ENCODE data around the gene POLE2. TPM values are rescaled to one million over a fixed set of nuclear protein-coding genes. Genes with fewer than 3 reads are reported as not detected.

POLE2 gene
- total RNA-seq, 1 experiment from 2014 or later, result 24.5 TPM

DNA sequence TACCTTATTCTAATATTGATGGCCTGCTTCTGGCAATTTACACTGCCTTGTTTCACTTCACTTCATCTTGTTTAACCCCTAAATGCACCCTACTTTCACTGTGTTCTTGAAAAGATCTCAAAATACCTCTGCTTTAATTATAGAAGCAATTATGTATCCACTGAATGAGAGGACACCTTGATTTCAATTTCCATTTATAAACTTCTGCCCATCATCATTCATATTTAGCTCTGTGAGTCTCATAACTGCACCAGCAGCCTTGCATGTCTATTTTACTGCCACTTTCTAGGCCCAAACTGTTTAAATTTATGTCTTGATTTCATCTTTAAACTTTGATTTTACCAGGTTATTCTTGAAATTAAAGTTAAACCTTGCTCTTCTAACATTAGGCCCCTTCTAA, 45.9 kb downstream of the POLE2 start:
- no peaks in the 10 kb centered on the region for H3K9me3 ChIP-seq (ENCODE audit: control insufficient read depth in 1 of 2, insufficient read depth in 1 of 2, low read depth in 1 of 2, low read length in 2 of 2)
- peaks cover 2 to 10% of the 10 kb centered on the region in 2 experiments; a peak in 2 of 4 replicates for H3K36me3 ChIP-seq (ENCODE audit: control insufficient read depth in 1 of 2, insufficient read depth in 2 of 2, low read length in 2 of 2)
- ChIA-PET CTCF (no interaction called here), RAD21 (ENCODE audit: low non-redundant PET in 1 of 2, low total read pairs in 2 of 2, uncharacterized antibody in 2 of 2, unreplicated experiment in 2 of 2) (no interaction called here), POLR2A (no interaction called here)
- TF ChIP-seq, protein P1, sequence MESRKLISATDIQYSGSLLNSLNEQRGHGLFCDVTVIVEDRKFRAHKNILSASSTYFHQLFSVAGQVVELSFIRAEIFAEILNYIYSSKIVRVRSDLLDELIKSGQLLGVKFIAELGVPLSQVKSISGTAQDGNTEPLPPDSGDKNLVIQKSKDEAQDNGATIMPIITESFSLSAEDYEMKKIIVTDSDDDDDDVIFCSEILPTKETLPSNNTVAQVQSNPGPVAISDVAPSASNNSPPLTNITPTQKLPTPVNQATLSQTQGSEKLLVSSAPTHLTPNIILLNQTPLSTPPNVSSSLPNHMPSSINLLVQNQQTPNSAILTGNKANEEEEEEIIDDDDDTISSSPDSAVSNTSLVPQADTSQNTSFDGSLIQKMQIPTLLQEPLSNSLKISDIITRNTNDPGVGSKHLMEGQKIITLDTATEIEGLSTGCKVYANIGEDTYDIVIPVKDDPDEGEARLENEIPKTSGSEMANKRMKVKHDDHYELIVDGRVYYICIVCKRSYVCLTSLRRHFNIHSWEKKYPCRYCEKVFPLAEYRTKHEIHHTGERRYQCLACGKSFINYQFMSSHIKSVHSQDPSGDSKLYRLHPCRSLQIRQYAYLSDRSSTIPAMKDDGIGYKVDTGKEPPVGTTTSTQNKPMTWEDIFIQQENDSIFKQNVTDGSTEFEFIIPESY (IDR thresholded peaks at IDR 0.05; ENCODE audit: extremely low read depth, insufficient replicate concordance, low read length), result no peak
- TF ChIP-seq EZH2 (IDR thresholded peaks at IDR 0.05) (no peak), ATF3 (IDR thresholded peaks at IDR 0.05) (no peak), CBX3 (IDR thresholded peaks at IDR 0.05; ENCODE audit: low read depth) (no peak), CTCF (IDR thresholded peaks at IDR 0.05 in 2 of 3, conservative IDR thresholded peaks at IDR 0.05 in 1 of 3; ENCODE audit: borderline replicate concordance in 1 of 3, insufficient read depth in 1 of 3, low read depth in 2 of 3, low read length in 2 of 3) (no peak), SP1 (IDR thresholded peaks at IDR 0.05; ENCODE audit: low read depth) (no peak), CEBPB (IDR thresholded peaks at IDR 0.05; ENCODE audit: low read depth) (no peak), SIN3A (IDR thresholded peaks at IDR 0.05; ENCODE audit: low read depth) (no peak), ZFX (IDR thresholded peaks at IDR 0.05) (no peak), SRF (IDR thresholded peaks at IDR 0.05; ENCODE audit: low read depth) (no peak), TCF7L2 (IDR thresholded peaks at IDR 0.05; ENCODE audit: borderline replicate concordance, extremely low read depth, insufficient read depth, insufficient read length) (no peak), RAD21 (IDR thresholded peaks at IDR 0.05; ENCODE audit: low read depth) (no peak), POLR2AphosphoS5 (IDR thresholded peaks at IDR 0.05; ENCODE audit: low read depth, low read length) (no peak), EZH2phosphoT487 (IDR thresholded peaks at IDR 0.05; ENCODE audit: borderline replicate concordance) (no peak), YY1 (IDR thresholded peaks at IDR 0.05; ENCODE audit: extremely low read depth, insufficient replicate concordance, low read depth, low read length) (no peak)
- TF ChIP-seq, protein P2, sequence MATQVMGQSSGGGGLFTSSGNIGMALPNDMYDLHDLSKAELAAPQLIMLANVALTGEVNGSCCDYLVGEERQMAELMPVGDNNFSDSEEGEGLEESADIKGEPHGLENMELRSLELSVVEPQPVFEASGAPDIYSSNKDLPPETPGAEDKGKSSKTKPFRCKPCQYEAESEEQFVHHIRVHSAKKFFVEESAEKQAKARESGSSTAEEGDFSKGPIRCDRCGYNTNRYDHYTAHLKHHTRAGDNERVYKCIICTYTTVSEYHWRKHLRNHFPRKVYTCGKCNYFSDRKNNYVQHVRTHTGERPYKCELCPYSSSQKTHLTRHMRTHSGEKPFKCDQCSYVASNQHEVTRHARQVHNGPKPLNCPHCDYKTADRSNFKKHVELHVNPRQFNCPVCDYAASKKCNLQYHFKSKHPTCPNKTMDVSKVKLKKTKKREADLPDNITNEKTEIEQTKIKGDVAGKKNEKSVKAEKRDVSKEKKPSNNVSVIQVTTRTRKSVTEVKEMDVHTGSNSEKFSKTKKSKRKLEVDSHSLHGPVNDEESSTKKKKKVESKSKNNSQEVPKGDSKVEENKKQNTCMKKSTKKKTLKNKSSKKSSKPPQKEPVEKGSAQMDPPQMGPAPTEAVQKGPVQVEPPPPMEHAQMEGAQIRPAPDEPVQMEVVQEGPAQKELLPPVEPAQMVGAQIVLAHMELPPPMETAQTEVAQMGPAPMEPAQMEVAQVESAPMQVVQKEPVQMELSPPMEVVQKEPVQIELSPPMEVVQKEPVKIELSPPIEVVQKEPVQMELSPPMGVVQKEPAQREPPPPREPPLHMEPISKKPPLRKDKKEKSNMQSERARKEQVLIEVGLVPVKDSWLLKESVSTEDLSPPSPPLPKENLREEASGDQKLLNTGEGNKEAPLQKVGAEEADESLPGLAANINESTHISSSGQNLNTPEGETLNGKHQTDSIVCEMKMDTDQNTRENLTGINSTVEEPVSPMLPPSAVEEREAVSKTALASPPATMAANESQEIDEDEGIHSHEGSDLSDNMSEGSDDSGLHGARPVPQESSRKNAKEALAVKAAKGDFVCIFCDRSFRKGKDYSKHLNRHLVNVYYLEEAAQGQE (IDR thresholded peaks at IDR 0.05; ENCODE audit: low read depth), result no peak
- TF ChIP-seq, protein P3, sequence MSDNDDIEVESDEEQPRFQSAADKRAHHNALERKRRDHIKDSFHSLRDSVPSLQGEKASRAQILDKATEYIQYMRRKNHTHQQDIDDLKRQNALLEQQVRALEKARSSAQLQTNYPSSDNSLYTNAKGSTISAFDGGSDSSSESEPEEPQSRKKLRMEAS (IDR thresholded peaks at IDR 0.05), result no peak
- ATAC-seq, result no peak
- no peak overlapping the region for H3K4me3 ChIP-seq (replicated peaks in 1 of 2; ENCODE audit: low read depth in 1 of 2, low read length in 2 of 2)
- peaks cover 34% of the 10 kb centered on the region for H3K79me2 ChIP-seq (ENCODE audit: insufficient read depth, low read length)
- H3K4me1 ChIP-seq (ENCODE audit: control insufficient read depth in 1 of 2, insufficient read depth in 2 of 2, low read length in 2 of 2), result no peaks in the 10 kb centered on the region
- no peaks in the 10 kb centered on the region; the same call in 1 of the 2 replicates for H4K20me1 ChIP-seq (ENCODE audit: insufficient read depth)
- H3K27ac ChIP-seq (ENCODE audit: low read depth, low read length), result no peak overlapping the region
- H2AFZ ChIP-seq (ENCODE audit: low read depth, low read length, poor library complexity, severe bottlenecking), result no peak overlapping the region
- BruUV-seq (replicated peaks), result no TSS peak
- H3K9me2 ChIP-seq (ENCODE audit: insufficient read depth), result no peaks in the 10 kb centered on the region
- intact Hi-C loops (cut with micrococcal nuclease), result no loop called here
- no peak overlapping the region for H3K4me2 ChIP-seq (ENCODE audit: low read length)
- DNase-seq (ENCODE audit: low read depth, low spot score), result no peak
- H3K9ac ChIP-seq (ENCODE audit: low read length), result no peak overlapping the region
- no peaks in the 10 kb centered on the region for H3K27me3 ChIP-seq (ENCODE audit: insufficient read depth, low read length)
